Measurements from ENCODE around the gene SMC1B.
A peak's percentile ranks its signal among the peaks of the same experiment; 100 is the strongest.
"Not testable (repeated sequence)": the region's sequence is repeated elsewhere in the genome, so short reads cannot be mapped to it uniquely, and the experiment has no call there.

The SMC1B gene

GRCh38 chr22:45445031-45445710, 31.8 kb upstream of the SMC1B start:
- no peak for DNase-seq

GRCh38 chr22:45444168-45444567, 30.8 kb upstream of the SMC1B start:
- no peak for DNase-seq

- no peak for DNase-seq
Observed at GRCh38 chr22:45442116-45442515, 28.7 kb upstream of the SMC1B start.

DNA sequence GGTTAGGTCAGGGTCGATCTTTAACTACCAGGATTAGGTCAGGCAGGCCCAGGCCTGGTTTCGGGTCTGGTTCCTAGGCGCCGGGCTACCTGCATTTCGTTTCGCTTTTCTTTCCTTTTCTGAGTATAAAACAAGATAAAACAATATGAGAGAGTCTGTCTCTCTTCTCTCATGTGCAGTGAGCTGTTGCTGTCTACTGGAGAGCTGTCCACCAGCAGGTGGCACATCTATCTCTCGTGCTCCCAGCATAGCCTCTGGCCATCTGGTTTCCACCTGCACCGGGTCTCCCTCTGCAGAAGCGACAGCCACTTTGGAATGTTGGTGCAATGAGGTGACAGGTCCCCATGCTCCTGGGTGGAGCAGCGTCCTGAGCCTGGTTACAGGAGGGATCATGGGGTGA, 27.7 kb upstream of the SMC1B start:
- peak; percentile 86 for DNase-seq

GRCh38 chr22:45440688-45441087, 27.3 kb upstream of the SMC1B start:
- DNase-seq, result peak; percentile 35

DNA sequence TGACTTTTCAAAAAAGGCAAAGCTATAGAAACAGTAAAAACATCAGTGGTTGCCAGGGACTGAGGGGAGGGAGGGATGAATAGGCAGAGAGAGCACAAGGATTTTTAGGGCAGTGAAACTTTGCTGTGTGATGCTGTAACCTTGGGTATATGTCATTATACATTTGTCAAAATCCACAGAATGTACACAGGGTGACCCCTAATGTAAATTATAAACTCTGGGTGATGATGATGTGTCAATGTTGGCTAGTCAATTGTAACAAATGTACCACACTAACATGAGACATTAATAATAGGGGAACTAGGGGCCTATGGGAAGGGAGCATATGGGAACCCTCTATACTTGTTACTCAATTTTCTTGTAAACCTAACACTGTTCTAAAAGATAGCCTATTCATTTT, 24.9 kb upstream of the SMC1B start:
- DNase-seq, result no peak

DNA sequence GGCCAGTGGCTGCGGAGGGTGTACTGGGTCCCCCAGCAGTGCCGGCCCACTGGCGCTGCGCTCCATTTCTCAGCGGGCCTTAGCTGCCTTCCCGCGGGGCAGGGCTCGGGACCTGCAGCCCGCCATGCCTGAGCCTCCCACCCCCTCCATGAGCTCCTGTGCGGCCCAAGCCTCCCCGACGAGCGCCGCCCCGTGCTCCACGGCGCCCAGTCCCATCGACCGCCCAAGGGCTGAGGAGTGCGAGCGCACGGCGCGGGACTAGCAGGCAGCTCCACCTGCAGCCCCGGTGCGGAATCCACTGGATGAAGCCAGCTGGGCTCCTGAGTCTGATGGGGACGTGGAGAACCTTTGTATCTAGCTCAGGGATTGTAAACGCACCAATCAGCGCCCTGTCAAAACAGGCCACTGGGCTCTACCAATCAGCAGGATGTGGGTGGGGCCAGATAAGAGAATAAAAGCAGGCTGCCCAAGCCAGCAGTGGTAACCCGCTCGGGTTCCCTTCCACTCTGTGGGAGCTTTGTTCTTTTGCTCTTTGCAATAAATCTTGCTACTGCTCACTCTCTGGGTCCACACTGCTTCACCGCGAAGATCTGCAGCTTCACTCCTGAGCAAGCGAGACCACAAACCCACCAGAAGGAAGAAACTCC, 23.6 kb upstream of the SMC1B start:
- not testable (repeated sequence) for DNase-seq

GRCh38 chr22:45435544-45436139, 22.2 kb upstream of the SMC1B start:
- peak; percentile 88 for DNase-seq

DNA sequence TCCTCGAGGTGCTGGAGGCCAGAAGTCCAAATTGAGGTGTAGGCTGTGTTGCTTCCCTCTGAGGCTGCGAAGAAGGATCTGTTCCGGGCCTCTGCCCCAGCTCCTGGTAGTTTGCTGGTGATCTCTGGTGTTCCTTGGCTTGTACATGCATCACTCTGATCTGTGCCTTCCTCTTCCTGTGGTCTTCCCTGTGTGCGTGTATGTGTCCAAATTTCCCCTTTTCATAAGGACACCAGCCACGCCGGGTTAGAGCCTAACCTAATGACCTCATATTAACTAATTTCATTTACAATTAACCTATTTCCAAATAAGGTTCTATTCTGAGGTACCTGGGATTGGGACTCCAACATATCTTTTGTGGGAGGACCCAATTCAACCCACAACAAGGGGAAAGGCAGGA, 21.6 kb upstream of the SMC1B start:
- no peak for DNase-seq

GRCh38 chr22:45430871-45431270, 17.5 kb upstream of the SMC1B start:
- DNase-seq, result no peak

- no peak for DNase-seq
Observed at GRCh38 chr22:45429981-45430775, 16.8 kb upstream of the SMC1B start.

DNA sequence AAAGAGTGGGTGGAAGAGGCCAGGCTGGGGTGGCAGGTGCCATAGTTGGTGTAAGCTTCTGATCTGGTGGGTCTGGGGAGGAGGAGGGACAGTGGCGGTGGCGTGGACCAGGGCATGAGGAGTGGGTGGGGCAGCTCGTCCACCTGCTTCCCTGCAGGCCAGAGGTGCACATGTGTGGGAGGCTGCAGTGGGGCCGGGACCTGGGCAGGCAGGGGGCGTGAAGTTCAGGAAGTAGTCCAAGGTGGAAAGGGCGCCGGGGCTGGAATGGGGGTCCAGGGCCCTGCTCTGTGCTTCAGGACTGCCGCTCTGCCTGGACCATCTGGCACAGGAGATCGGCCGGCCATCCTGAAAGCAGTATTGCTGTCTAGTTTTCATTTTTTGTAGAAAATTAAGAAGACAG, 16.0 kb upstream of the SMC1B start:
- DNase-seq, result no peak

DNA sequence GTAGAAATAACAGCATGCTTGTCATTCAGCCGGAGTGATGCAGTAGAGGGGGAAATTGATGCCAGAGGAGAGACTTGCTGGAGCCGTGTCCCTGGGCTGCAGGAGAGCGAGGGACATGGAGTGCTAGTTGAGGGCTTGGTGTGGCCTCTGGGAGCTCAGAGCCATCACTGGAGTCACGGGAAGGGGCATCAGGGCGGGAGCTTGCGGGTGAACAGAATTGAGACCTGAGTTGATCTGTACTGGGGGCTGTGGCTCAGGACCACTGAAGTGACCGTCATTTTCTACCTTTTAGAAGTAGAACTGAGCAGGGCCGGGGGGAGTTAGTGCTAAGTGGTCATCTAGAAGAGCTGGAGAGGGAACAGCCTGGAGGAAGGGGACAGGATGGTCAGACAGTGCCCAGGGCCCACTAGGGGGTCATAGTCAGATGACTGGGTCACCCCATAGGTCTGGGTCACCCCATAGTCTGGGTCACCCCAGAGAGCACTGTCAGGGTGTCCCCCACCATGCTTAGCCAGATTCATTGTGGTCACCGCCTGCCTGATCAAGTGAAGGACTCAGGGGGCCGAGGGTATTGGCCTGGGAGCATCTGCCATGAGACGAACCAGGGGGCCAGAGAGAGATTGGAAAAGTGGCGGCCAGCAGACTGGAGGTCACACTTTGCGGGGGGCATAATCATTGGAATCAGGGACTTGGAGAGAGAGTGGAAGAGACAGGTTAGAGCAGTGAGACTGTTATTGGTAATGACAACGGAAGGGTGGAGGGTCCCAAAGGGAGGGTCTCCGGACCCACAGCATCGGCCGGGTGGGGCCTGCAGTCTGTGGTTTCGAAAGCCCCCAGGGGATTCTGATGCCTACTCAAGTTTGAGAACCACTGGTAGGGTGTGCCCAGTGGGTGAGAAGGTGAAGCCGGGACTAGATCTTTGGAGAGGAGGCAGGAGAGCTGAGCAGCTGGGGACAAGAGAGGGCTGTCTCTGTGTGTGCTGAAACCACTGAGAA, 15.3 kb upstream of the SMC1B start:
- no peak for DNase-seq

GRCh38 chr22:45427114-45427513, 13.7 kb upstream of the SMC1B start:
- no peak for DNase-seq

DNA sequence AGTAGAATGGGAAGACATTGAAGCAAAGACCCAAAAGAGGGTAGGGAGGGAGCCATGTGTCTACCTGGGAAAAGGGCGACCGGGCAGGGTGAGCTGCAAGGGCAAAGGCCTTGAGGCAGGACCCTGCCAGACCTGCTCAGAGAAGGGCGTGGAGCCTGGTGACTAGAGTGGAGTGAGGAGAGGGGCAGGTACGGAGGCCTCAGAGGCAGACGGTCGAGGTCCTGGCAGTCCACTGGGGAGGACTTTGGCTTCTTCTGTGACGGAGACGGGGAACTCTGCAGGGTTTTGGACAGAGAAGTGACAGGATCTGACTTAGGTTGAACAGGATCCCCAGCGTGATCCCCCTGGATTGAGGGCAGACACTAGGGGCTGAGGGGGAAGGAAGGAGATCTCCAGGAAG, 13.0 kb upstream of the SMC1B start:
- no peak for DNase-seq

DNA sequence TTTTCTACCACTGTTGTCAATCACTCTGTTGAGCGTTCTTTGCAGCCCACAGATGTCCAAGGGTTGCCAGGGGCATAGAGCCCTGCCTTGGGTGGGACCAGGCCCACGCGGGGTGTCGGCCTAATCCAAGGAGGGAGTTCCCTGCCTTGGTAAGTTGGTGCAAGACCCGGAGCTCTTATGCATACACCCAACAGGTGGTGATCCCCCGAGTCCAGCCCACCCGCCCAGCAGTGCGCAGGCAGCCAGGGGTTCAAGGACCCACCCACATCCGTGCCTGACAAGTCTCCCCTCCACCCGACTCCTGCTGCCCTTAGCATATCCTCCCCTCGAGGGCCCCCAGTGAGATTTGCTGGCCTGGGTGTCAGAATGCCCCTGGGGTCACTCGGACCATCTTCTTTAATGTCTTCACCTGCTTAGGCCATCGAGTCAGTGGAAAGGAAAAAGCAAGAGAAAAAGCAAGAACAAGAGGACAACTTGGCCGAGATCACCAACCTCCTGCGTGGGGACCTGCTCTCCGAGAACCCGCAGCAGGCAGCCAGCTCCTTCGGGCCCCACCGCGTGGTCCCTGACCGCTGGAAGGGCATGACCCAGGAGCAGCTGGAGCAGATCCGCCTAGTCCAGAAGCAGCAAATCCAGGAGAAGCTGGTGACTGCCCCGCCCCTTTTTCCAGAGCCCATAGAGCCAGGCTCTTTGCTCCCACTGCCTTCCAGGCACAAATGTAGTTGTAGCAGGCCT, 12.3 kb upstream of the SMC1B start:
- no peak for DNase-seq

DNA sequence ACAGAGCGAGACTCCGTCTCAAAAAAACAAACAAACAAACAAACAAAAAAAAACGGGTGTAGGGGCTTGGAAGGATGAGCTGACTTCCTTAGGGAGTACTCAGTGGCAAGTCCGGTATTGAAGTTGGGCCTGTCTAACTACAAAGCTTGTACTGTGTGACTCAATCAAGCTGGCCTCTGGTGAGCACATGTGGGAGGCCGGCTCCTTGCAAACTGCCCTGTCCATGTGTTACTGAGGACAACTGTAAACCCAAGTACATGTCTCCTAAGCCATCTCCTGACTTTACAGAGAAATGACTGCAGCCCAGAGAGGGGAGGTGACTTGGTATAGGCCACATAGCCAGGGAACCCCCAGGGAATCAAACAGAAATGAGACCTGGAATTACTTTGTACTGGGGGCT, 11.7 kb upstream of the SMC1B start:
- no peak for DNase-seq

- no peak for DNase-seq
Observed at GRCh38 chr22:45424241-45424731, 10.9 kb upstream of the SMC1B start.

- DNase-seq, result no peak
Observed at GRCh38 chr22:45423524-45423923, 10.1 kb upstream of the SMC1B start.

DNA sequence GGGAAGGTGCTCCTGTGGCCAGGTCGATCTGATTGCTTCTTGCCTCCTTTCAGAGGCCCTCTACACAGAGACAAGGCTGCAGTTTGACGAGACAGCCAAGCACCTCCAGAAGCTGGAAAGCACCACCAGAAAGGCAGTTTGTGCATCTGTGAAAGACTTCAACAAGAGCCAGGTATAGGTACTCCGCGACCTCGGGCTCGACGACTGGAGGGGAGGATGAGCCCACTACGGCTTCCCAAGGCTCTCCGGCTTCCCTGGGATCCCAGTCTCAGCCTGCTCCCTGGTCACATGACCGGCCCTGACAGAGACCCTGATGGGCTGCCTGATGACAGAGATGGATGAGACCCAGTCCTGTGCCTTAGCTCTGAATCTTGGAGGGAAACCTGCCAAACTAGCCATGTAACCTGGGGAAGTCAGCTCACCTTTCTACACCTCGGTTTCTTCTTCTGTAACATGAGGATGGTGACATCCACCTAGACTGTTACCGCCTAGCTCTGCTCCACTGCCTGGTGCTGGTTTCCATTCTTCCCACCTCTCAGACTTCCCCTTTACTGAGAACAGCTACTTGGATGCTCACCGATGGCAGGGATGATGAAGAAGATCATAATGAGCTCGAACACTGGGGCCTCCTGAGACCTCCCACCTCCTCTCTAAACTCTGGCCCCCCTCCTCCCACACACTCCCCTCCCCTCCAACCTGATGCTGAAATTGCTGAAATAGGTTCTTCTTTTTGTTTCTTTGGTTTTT, 9.0 kb upstream of the SMC1B start:
- DNase-seq, result no peak
